COR-L47 (cell line): Measurements from ENCODE around the gene TUT4.

Source experiments
- DNase-seq: peaks from one replicate; lab custom pipeline; 2025; lab: John Stamatoyannopoulos, UW

Gene TUT4

GRCh38 chr1:52574594-52574993 lies 21.7 kb upstream of the TUT4 start:
- DNase-seq, result no peak

- DNase-seq, result no peak
These were observed 19.5 kb upstream of the TUT4 start for GRCh38 chr1:52572387-52572786.

- DNase-seq, result no peak
These were observed 18.9 kb upstream of the TUT4 start for GRCh38 chr1:52571783-52572182.

- DNase-seq, result no peak
These were observed 16.7 kb upstream of the TUT4 start for GRCh38 chr1:52569449-52570210.

- DNase-seq, result no peak
These were observed 15.1 kb upstream of the TUT4 start for GRCh38 chr1:52567943-52568342.

- no peak for DNase-seq
These were observed 9.9 kb upstream of the TUT4 start for GRCh38 chr1:52562766-52563165.

GRCh38 chr1:52559875-52560274 lies 7.0 kb upstream of the TUT4 start:
- DNase-seq, result no peak

- no peak for DNase-seq
These were observed 6.0 kb upstream of the TUT4 start for GRCh38 chr1:52558941-52559340.

- no peak for DNase-seq
These were observed 3.9 kb upstream of the TUT4 start for GRCh38 chr1:52556641-52557360.

- DNase-seq, result peak; percentile 75
These were observed 1.9 kb upstream of the TUT4 start for GRCh38 chr1:52554756-52555155.

GRCh38 chr1:52554267-52554640 lies 1.4 kb upstream of the TUT4 start:
- DNase-seq, result no peak

- peak; percentile 86 for DNase-seq
These were observed 722 bp upstream of the TUT4 start for GRCh38 chr1:52553362-52554266.

- DNase-seq, result peak; percentile 29
These were observed 722 bp downstream of the TUT4 start for GRCh38 chr1:52552236-52552504.

- no peak for DNase-seq
These were observed 1.2 kb downstream of the TUT4 start for GRCh38 chr1:52551507-52552235.

- DNase-seq, result no peak
These were observed 2.4 kb downstream of the TUT4 start for GRCh38 chr1:52550447-52550846.

- DNase-seq, result no peak
These were observed 3.6 kb downstream of the TUT4 start for GRCh38 chr1:52549267-52549666.

GRCh38 chr1:52546852-52547251 lies 6.0 kb downstream of the TUT4 start:
- DNase-seq, result no peak

GRCh38 chr1:52544665-52545525 lies 8.0 kb downstream of the TUT4 start:
- no peak for DNase-seq

- DNase-seq, result no peak
These were observed 10.7 kb downstream of the TUT4 start for GRCh38 chr1:52542085-52542688.

GRCh38 chr1:52534928-52535764 lies 17.7 kb downstream of the TUT4 start:
- DNase-seq, result no peak
